ENCODE data around the gene PRLHR. TPM values are rescaled to one million over a fixed set of nuclear protein-coding genes. Genes with fewer than 3 reads are reported as not detected.

Gene PRLHR
- total and polyA plus RNA-seq, 10 of the 15 experiments (the other 5 are each of a cell fraction or from before 2014, with no cell fraction given), result not detected

- Histone ChIP-seq H3K36me3 (ENCODE audit: control insufficient read depth in 2 of 2, insufficient read depth in 2 of 2, low read length in 1 of 2) (no peaks in the 10 kb centered on the region), H4K20me1 (ENCODE audit: control insufficient read depth, insufficient read depth) (no peaks in the 10 kb centered on the region), H2AFZ (ENCODE audit: control insufficient read depth, low read depth, low read length) (no peak overlapping the region), H3K79me2 (ENCODE audit: control insufficient read depth, insufficient read depth, low read length) (no peaks in the 10 kb centered on the region), H3K27ac (ENCODE audit: control insufficient read depth, insufficient read depth) (no peak overlapping the region), H3K9ac (ENCODE audit: control insufficient read depth, insufficient read depth, low read length) (no peak overlapping the region), H3K9me3 (replicated peaks; ENCODE audit: control insufficient read depth, insufficient read depth, low read length) (no peaks in the 10 kb centered on the region; the same call in 2 of the 3 replicates), H3K27me3 (replicated peaks in 1 of 2; ENCODE audit: control insufficient read depth in 2 of 2, insufficient read depth in 2 of 2, low read length in 1 of 2) (no peaks in the 10 kb centered on the region; a peak in 2 of 4 replicates), H3K4me2 (ENCODE audit: control insufficient read depth, insufficient read depth) (no peak overlapping the region), H3K4me3 (no peak overlapping the region), H3K4me1 (ENCODE audit: control insufficient read depth, insufficient read depth, low read length) (no peaks in the 10 kb centered on the region)
- DNase-seq (ENCODE audit: low read depth, low spot score) (no peak), FAIRE-seq (no peak), ATAC-seq (no peak)
- POLR2A ChIA-PET, result no interaction called here
- intact Hi-C loops (cut with micrococcal nuclease; ENCODE audit: unreplicated experiment) (no loop called here), in situ Hi-C loops (cut with MboI) (no loop called here)
- no TSS peak for BruUV-seq (replicated peaks)
- RAD21 ChIA-PET (ENCODE audit: unreplicated experiment), result interaction anchor here (1.0 kb wide), 1 partner anchor 123 kb away, joined by 3 read pairs; no protein-coding TSS in a partner anchor
- WGBS (ENCODE audit: insufficient coverage, insufficient replicate concordance, low lambda C conversion rate, missing lambda C conversion rate), result 21% methylated on average over 16 of the region's 16 CpGs
- CTCF ChIA-PET, result interaction anchor here (1.6 kb wide), 1 partner anchor 123 kb away, joined by 6 read pairs; no protein-coding TSS in a partner anchor
- SMC1A ChIA-PET (ENCODE audit: uncharacterized antibody, unreplicated experiment), result no interaction called here
- no peak for TF ChIP-seq USF2 (IDR thresholded peaks at IDR 0.05; ENCODE audit: borderline replicate concordance, low read depth, low read length)
- no peak for TF ChIP-seq ZBTB33 (IDR thresholded peaks at IDR 0.05)
- TF ChIP-seq NRF1 (conservative IDR thresholded peaks at IDR 0.05; ENCODE audit: low read depth, low read length), result no peak
- TF ChIP-seq CHD1 (IDR thresholded peaks at IDR 0.05; ENCODE audit: low read depth, low read length), result no peak
- no peak for TF ChIP-seq SMAD1 (IDR thresholded peaks at IDR 0.05; ENCODE audit: low read depth, partially characterized antibody)
- no peak for TF ChIP-seq EGR1 (IDR thresholded peaks at IDR 0.05; ENCODE audit: borderline replicate concordance in 1 of 2, low read depth in 2 of 2, low read length in 2 of 2)
- no peak for TF ChIP-seq POLR2A (IDR thresholded peaks at IDR 0.05; ENCODE audit: low read depth, low read length)
Measured at GRCh38 chr10:118596426-118597124, 1.1 kb upstream of the PRLHR start.
